ENCODE measurements around the gene RBMS3.

The RBMS3 gene

GRCh38 chr3:29426302-29427226, 145.7 kb downstream of the RBMS3 start:
- TF ChIP-seq CTCF (IDR thresholded peaks at IDR 0.05; ENCODE audit: insufficient read depth, low read length, poor library complexity, severe bottlenecking), result no peak
- DNase-seq (ENCODE audit: extremely low read depth, insufficient read length), result no peak
- Histone ChIP-seq H3K27me3 (replicated peaks; ENCODE audit: control insufficient read depth, insufficient read depth, low read length) (no peaks in the 10 kb centered on the region), H3K36me3 (ENCODE audit: control insufficient read depth, insufficient read depth, low read length) (no peaks in the 10 kb centered on the region), H3K4me3 (replicated peaks; ENCODE audit: low read depth, low read length) (no peak overlapping the region)

- Histone ChIP-seq H3K36me3 (ENCODE audit: control insufficient read depth, insufficient read depth, low read length) (no peaks in the 10 kb centered on the region), H3K4me3 (replicated peaks; ENCODE audit: low read depth, low read length) (no peak overlapping the region), H3K27me3 (replicated peaks; ENCODE audit: control insufficient read depth, insufficient read depth, low read length) (no peaks in the 10 kb centered on the region)
- DNase-seq (ENCODE audit: extremely low read depth, insufficient read length), result no peak
- no peak for TF ChIP-seq CTCF (IDR thresholded peaks at IDR 0.05; ENCODE audit: insufficient read depth, low read length, poor library complexity, severe bottlenecking)
These were observed 146.6 kb downstream of the RBMS3 start for GRCh38 chr3:29427266-29428103.

GRCh38 chr3:29429055-29429679, 148.3 kb downstream of the RBMS3 start:
- DNase-seq (ENCODE audit: extremely low read depth, insufficient read length), result no peak
- H3K27me3 ChIP-seq (replicated peaks; ENCODE audit: control insufficient read depth, insufficient read depth, low read length), result no peaks in the 10 kb centered on the region
- TF ChIP-seq CTCF (IDR thresholded peaks at IDR 0.05; ENCODE audit: insufficient read depth, low read length, poor library complexity, severe bottlenecking), result no peak
- no peaks in the 10 kb centered on the region for H3K36me3 ChIP-seq (ENCODE audit: control insufficient read depth, insufficient read depth, low read length)
- no peak overlapping the region for H3K4me3 ChIP-seq (replicated peaks; ENCODE audit: low read depth, low read length)

- Histone ChIP-seq H3K27me3 (replicated peaks; ENCODE audit: control insufficient read depth, insufficient read depth, low read length) (no peaks in the 10 kb centered on the region), H3K36me3 (ENCODE audit: control insufficient read depth, insufficient read depth, low read length) (no peaks in the 10 kb centered on the region), H3K4me3 (replicated peaks; ENCODE audit: low read depth, low read length) (no peak overlapping the region)
- no peak for DNase-seq (ENCODE audit: extremely low read depth, insufficient read length)
- no peak for TF ChIP-seq CTCF (IDR thresholded peaks at IDR 0.05; ENCODE audit: insufficient read depth, low read length, poor library complexity, severe bottlenecking)
These were observed 149.7 kb downstream of the RBMS3 start for GRCh38 chr3:29430558-29430971.

- H3K4me3 ChIP-seq (replicated peaks; ENCODE audit: low read depth, low read length), result no peak overlapping the region
- H3K27me3 ChIP-seq (replicated peaks; ENCODE audit: control insufficient read depth, insufficient read depth, low read length), result no peaks in the 10 kb centered on the region
- H3K36me3 ChIP-seq (ENCODE audit: control insufficient read depth, insufficient read depth, low read length), result no peaks in the 10 kb centered on the region
- DNase-seq (ENCODE audit: extremely low read depth, insufficient read length), result no peak
- no peak for TF ChIP-seq CTCF (IDR thresholded peaks at IDR 0.05; ENCODE audit: insufficient read depth, low read length, poor library complexity, severe bottlenecking)
These were observed 155.9 kb downstream of the RBMS3 start for GRCh38 chr3:29436612-29437323.
